ENCODE measurements around the gene LRRC56.
"Not testable (repeated sequence)": the region's sequence is repeated elsewhere in the genome, so short reads cannot be mapped to it uniquely, and the experiment has no call there.

The LRRC56 gene

GRCh38 chr11:516400-516799 lies 20.9 kb upstream of the LRRC56 start:
- no peak overlapping the region for H3K4me3 ChIP-seq (ENCODE audit: low read depth, low read length)
- TF ChIP-seq CTCF (IDR thresholded peaks at IDR 0.05; ENCODE audit: borderline replicate concordance, insufficient read depth, low read depth, low read length), result no peak

- H3K4me3 ChIP-seq (ENCODE audit: low read depth, low read length), result not testable (repeated sequence)
Measured at GRCh38 chr11:516918-517685, 20.2 kb upstream of the LRRC56 start.

- peak overlapping the region; percentile 21 for H3K4me3 ChIP-seq (ENCODE audit: low read depth, low read length)
- peak; percentile 94 for TF ChIP-seq CTCF (IDR thresholded peaks at IDR 0.05; ENCODE audit: borderline replicate concordance, insufficient read depth, low read depth, low read length)
Measured at GRCh38 chr11:518463-519202, 18.7 kb upstream of the LRRC56 start.

- TF ChIP-seq CTCF (IDR thresholded peaks at IDR 0.05; ENCODE audit: borderline replicate concordance, insufficient read depth, low read depth, low read length), result no peak
- H3K4me3 ChIP-seq (ENCODE audit: low read depth, low read length), result no peak overlapping the region
Measured at GRCh38 chr11:520428-521176, 16.7 kb upstream of the LRRC56 start.

- TF ChIP-seq CTCF (IDR thresholded peaks at IDR 0.05; ENCODE audit: borderline replicate concordance, insufficient read depth, low read depth, low read length), result no peak
- no peak overlapping the region for H3K4me3 ChIP-seq (ENCODE audit: low read depth, low read length)
Measured at GRCh38 chr11:521177-521688, 16.1 kb upstream of the LRRC56 start.

- no peak overlapping the region for H3K4me3 ChIP-seq (ENCODE audit: low read depth, low read length)
Measured at GRCh38 chr11:526192-526591, 11.1 kb upstream of the LRRC56 start.

More at GRCh38 chr11:526192-526591, 11.1 kb upstream of the LRRC56 start:
- no peak for TF ChIP-seq CTCF (IDR thresholded peaks at IDR 0.05; ENCODE audit: borderline replicate concordance, insufficient read depth, low read depth, low read length)

Measured in GM12875 (cell line).